Progenitor cell of endocrine pancreas (in vitro differentiated cells): ENCODE results near the gene MRGPRG. TPM values are rescaled to one million over a fixed set of nuclear protein-coding genes. Genes with fewer than 3 reads are reported as not detected.

Experiments
- DNase-seq: peaks from one replicate; pipeline ENCODE4 v3.0.0; 2021; ENCODE audit warnings: low spot score; ENCODE audit not compliant: unreplicated experiment
- H3K27ac Mint-ChIP-seq: 2 replicates; pipeline ENCODE4 v1.8.0; 2021; ENCODE audit warnings: mild to moderate bottlenecking, moderate library complexity, mixed read lengths
- H3K27me3 Mint-ChIP-seq: 2 replicates; pipeline ENCODE4 v1.8.0; 2021; ENCODE audit warnings: mixed read lengths
- H3K36me3 Mint-ChIP-seq: 2 replicates; pipeline ENCODE4 v1.8.0; 2022; ENCODE audit warnings: mixed read lengths; ENCODE audit not compliant: insufficient read depth
- H3K4me1 Mint-ChIP-seq: 2 replicates; pipeline ENCODE4 v1.8.0; 2021; ENCODE audit warnings: low read depth, mixed read lengths
- H3K4me3 Mint-ChIP-seq: 2 replicates; pipeline ENCODE4 v1.8.0; 2021; ENCODE audit warnings: low read depth, mild to moderate bottlenecking, moderate library complexity, mixed read lengths
- H3K9me3 Mint-ChIP-seq: 2 replicates; pipeline ENCODE4 v1.8.0; 2021; ENCODE audit warnings: low read depth, mixed read lengths
- CTCF ChIP-seq: fragments of 200-600 bp; sonication (generic); IDR thresholded peaks from one replicate; pipeline ENCODE4 v1.5.0; 2021; ENCODE audit warnings: antibody characterized with exemption, mild to moderate bottlenecking; ENCODE audit not compliant: unreplicated experiment
- total RNA-seq: library from RNA; stranded (reverse); gene quantifications from 2 replicates; pipeline ENCODE4 v1.2.1, GENCODE V29; 2021

Gene MRGPRG
- total RNA-seq, 1 donor from 2014 or later = not detected

- Mint-ChIP-seq H3K27ac (no peak overlapping the region), H3K4me3 (no peak overlapping the region), H3K9me3 (peaks cover 27% of the 10 kb centered on the region), H3K27me3 (peaks cover 49% of the 10 kb centered on the region), H3K4me1 (no peaks in the 10 kb centered on the region), H3K36me3 (peaks cover under 1% of the 10 kb centered on the region)
- DNase-seq = no peak
- no peak for TF ChIP-seq CTCF
Observed at GRCh38 chr11:3176487-3176886, 42.1 kb downstream of the MRGPRG start.

GRCh38 chr11:3175194-3175593 lies 43.4 kb downstream of the MRGPRG start:
- no peak for TF ChIP-seq CTCF
- Mint-ChIP-seq H3K4me1 (no peaks in the 10 kb centered on the region), H3K4me3 (no peak overlapping the region), H3K9me3 (peaks cover 23% of the 10 kb centered on the region), H3K36me3 (no peaks in the 10 kb centered on the region), H3K27ac (no peak overlapping the region), H3K27me3 (peaks cover 53% of the 10 kb centered on the region)
- DNase-seq = no peak

GRCh38 chr11:3174387-3174786 lies 44.2 kb downstream of the MRGPRG start:
- H3K27me3 Mint-ChIP-seq = peaks cover 55% of the 10 kb centered on the region
- no peak overlapping the region for H3K27ac Mint-ChIP-seq
- peaks cover 18% of the 10 kb centered on the region for H3K9me3 Mint-ChIP-seq
- H3K4me1 Mint-ChIP-seq = no peaks in the 10 kb centered on the region
- no peak for DNase-seq
- no peak for TF ChIP-seq CTCF
- no peak overlapping the region for H3K4me3 Mint-ChIP-seq
- H3K36me3 Mint-ChIP-seq = no peaks in the 10 kb centered on the region

GRCh38 chr11:3173795-3174194 lies 44.8 kb downstream of the MRGPRG start:
- no peak for DNase-seq
- Mint-ChIP-seq H3K9me3 (peaks cover 18% of the 10 kb centered on the region), H3K27me3 (peaks cover 60% of the 10 kb centered on the region), H3K27ac (no peak overlapping the region), H3K4me3 (no peak overlapping the region), H3K4me1 (no peaks in the 10 kb centered on the region), H3K36me3 (no peaks in the 10 kb centered on the region)
- TF ChIP-seq CTCF = no peak

- no peak for TF ChIP-seq CTCF
- no peak overlapping the region for H3K27ac Mint-ChIP-seq
- peaks cover 60% of the 10 kb centered on the region for H3K27me3 Mint-ChIP-seq
- H3K36me3 Mint-ChIP-seq = no peaks in the 10 kb centered on the region
- peaks cover 13% of the 10 kb centered on the region for H3K9me3 Mint-ChIP-seq
- no peak overlapping the region for H3K4me3 Mint-ChIP-seq
- DNase-seq = no peak
- H3K4me1 Mint-ChIP-seq = no peaks in the 10 kb centered on the region
Observed at GRCh38 chr11:3171931-3172560, 46.6 kb downstream of the MRGPRG start.
